ENCODE measurements around the gene RPL35. TPM values are rescaled to one million over a fixed set of nuclear protein-coding genes. Genes with fewer than 3 reads are reported as not detected.

Gene RPL35
- total RNA-seq, 1 donor from 2014 or later, result 2,553 TPM

GRCh38 chr9:124834591-124834990 lies 27.2 kb downstream of the RPL35 start:
- Histone ChIP-seq H3K9ac (no peak overlapping the region), H3K27ac (no peak overlapping the region), H3K36me3 (no peaks in the 10 kb centered on the region), H3K4me2 (no peak overlapping the region), H3K27me3 (no peaks in the 10 kb centered on the region), H3F3A (ENCODE audit: low read depth) (no peaks in the 10 kb centered on the region), H3K4me3 (no peak overlapping the region), H3K4me1 (peaks cover 2% of the 10 kb centered on the region), H2AFZ (replicated peaks) (no peak overlapping the region), H3K79me2 (ENCODE audit: low read depth) (no peaks in the 10 kb centered on the region), H4K20me1 (ENCODE audit: low read depth) (no peaks in the 10 kb centered on the region), H3K9me3 (ENCODE audit: low read depth) (no peaks in the 10 kb centered on the region)
- no peaks in the 10 kb centered on the region for H3K9me3 Mint-ChIP-seq
- peaks cover 4% of the 10 kb centered on the region for H3K27me3 Mint-ChIP-seq (ENCODE audit: insufficient read depth, low read depth)
- no peak overlapping the region for H3K27ac Mint-ChIP-seq
- H3K4me1 Mint-ChIP-seq, result peaks cover 10% of the 10 kb centered on the region
- DNase-seq (ENCODE audit: low spot score), result no peak
- TF ChIP-seq CTCF (IDR thresholded peaks at IDR 0.05) (no peak), EZH2phosphoT487 (IDR thresholded peaks at IDR 0.05) (no peak), EZH2 (IDR thresholded peaks at IDR 0.05) (no peak)
- H3K4me3 Mint-ChIP-seq, result no peak overlapping the region
- no peaks in the 10 kb centered on the region for H3K36me3 Mint-ChIP-seq

- peaks cover 6% of the 10 kb centered on the region for H3K4me1 ChIP-seq
- no peaks in the 10 kb centered on the region for H3K27me3 ChIP-seq
- TF ChIP-seq CTCF (IDR thresholded peaks at IDR 0.05) (no peak), EZH2phosphoT487 (IDR thresholded peaks at IDR 0.05) (no peak), EZH2 (IDR thresholded peaks at IDR 0.05) (no peak)
- H4K20me1 ChIP-seq (ENCODE audit: low read depth), result no peaks in the 10 kb centered on the region
- H3K36me3 ChIP-seq, result no peaks in the 10 kb centered on the region
- H3K27me3 Mint-ChIP-seq (ENCODE audit: insufficient read depth, low read depth), result peaks cover 2% of the 10 kb centered on the region
- H3K9me3 Mint-ChIP-seq, result no peaks in the 10 kb centered on the region
- no peak overlapping the region for H3K27ac ChIP-seq
- H3K4me3 Mint-ChIP-seq, result no peak overlapping the region
- H3F3A ChIP-seq (ENCODE audit: low read depth), result no peaks in the 10 kb centered on the region
- no peaks in the 10 kb centered on the region for H3K36me3 Mint-ChIP-seq
- no peaks in the 10 kb centered on the region for H3K79me2 ChIP-seq (ENCODE audit: low read depth)
- H3K9ac ChIP-seq, result no peak overlapping the region
- H3K4me2 ChIP-seq, result no peak overlapping the region
- no peak overlapping the region for H3K27ac Mint-ChIP-seq
- no peaks in the 10 kb centered on the region for H3K9me3 ChIP-seq (ENCODE audit: low read depth)
- H2AFZ ChIP-seq (replicated peaks), result no peak overlapping the region
- no peak for DNase-seq (ENCODE audit: low spot score)
- H3K4me1 Mint-ChIP-seq, result peaks cover 11% of the 10 kb centered on the region
- H3K4me3 ChIP-seq, result no peak overlapping the region
These were observed 30.0 kb downstream of the RPL35 start for GRCh38 chr9:124831642-124832364.

- H3K79me2 ChIP-seq (ENCODE audit: low read depth), result no peaks in the 10 kb centered on the region
- no peaks in the 10 kb centered on the region for H3K36me3 Mint-ChIP-seq
- no peak overlapping the region for H3K27ac Mint-ChIP-seq
- no peak overlapping the region for H3K4me3 ChIP-seq
- TF ChIP-seq CTCF (IDR thresholded peaks at IDR 0.05), result no peak
- TF ChIP-seq EZH2 (IDR thresholded peaks at IDR 0.05), result no peak
- TF ChIP-seq EZH2phosphoT487 (IDR thresholded peaks at IDR 0.05), result no peak
- no peaks in the 10 kb centered on the region for H3K27me3 ChIP-seq
- H4K20me1 ChIP-seq (ENCODE audit: low read depth), result no peaks in the 10 kb centered on the region
- peaks cover 11% of the 10 kb centered on the region for H3K4me1 Mint-ChIP-seq
- H3K4me1 ChIP-seq, result peaks cover 6% of the 10 kb centered on the region
- H3K9me3 Mint-ChIP-seq, result no peaks in the 10 kb centered on the region
- peaks cover 2% of the 10 kb centered on the region for H3K27me3 Mint-ChIP-seq (ENCODE audit: insufficient read depth, low read depth)
- no peak overlapping the region for H3K27ac ChIP-seq
- no peak overlapping the region for H3K4me3 Mint-ChIP-seq
- H3K9me3 ChIP-seq (ENCODE audit: low read depth), result no peaks in the 10 kb centered on the region
- no peaks in the 10 kb centered on the region for H3F3A ChIP-seq (ENCODE audit: low read depth)
- H3K9ac ChIP-seq, result no peak overlapping the region
- no peak overlapping the region for H3K4me2 ChIP-seq
- no peaks in the 10 kb centered on the region for H3K36me3 ChIP-seq
- H2AFZ ChIP-seq (replicated peaks), result no peak overlapping the region
- DNase-seq (ENCODE audit: low spot score), result no peak
These were observed 31.2 kb downstream of the RPL35 start for GRCh38 chr9:124830593-124830992.
